Measurements from ENCODE around the gene THAP3.

GRCh38 chr1:6637770-6638169, 13.1 kb downstream of the THAP3 start:
- TF ChIP-seq, protein P1, sequence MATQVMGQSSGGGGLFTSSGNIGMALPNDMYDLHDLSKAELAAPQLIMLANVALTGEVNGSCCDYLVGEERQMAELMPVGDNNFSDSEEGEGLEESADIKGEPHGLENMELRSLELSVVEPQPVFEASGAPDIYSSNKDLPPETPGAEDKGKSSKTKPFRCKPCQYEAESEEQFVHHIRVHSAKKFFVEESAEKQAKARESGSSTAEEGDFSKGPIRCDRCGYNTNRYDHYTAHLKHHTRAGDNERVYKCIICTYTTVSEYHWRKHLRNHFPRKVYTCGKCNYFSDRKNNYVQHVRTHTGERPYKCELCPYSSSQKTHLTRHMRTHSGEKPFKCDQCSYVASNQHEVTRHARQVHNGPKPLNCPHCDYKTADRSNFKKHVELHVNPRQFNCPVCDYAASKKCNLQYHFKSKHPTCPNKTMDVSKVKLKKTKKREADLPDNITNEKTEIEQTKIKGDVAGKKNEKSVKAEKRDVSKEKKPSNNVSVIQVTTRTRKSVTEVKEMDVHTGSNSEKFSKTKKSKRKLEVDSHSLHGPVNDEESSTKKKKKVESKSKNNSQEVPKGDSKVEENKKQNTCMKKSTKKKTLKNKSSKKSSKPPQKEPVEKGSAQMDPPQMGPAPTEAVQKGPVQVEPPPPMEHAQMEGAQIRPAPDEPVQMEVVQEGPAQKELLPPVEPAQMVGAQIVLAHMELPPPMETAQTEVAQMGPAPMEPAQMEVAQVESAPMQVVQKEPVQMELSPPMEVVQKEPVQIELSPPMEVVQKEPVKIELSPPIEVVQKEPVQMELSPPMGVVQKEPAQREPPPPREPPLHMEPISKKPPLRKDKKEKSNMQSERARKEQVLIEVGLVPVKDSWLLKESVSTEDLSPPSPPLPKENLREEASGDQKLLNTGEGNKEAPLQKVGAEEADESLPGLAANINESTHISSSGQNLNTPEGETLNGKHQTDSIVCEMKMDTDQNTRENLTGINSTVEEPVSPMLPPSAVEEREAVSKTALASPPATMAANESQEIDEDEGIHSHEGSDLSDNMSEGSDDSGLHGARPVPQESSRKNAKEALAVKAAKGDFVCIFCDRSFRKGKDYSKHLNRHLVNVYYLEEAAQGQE (IDR thresholded peaks at IDR 0.05; ENCODE audit: insufficient read depth in 1 of 2, low read depth in 2 of 2, low read length in 2 of 2): no peak
- no peak for TF ChIP-seq POLR2AphosphoS5 (IDR thresholded peaks at IDR 0.05; ENCODE audit: low read depth, low read length)
- TF ChIP-seq SIN3A (IDR thresholded peaks at IDR 0.05; ENCODE audit: borderline replicate concordance, insufficient read depth, low read length): no peak
- no peak for TF ChIP-seq TAF1 (IDR thresholded peaks at IDR 0.05; ENCODE audit: borderline replicate concordance, insufficient read depth, low read length)

All from PFSK-1 (cell line).